IMR-90 (cell line): Measurements from ENCODE around the gene SLC25A33. TPM values are rescaled to one million over a fixed set of nuclear protein-coding genes. Genes with fewer than 3 reads are reported as not detected.
"Not testable (repeated sequence)": the region's sequence is repeated elsewhere in the genome, so short reads cannot be mapped to it uniquely, and the experiment has no call there.

Experiments used
- ATAC-seq: fragments of 200-7000 bp; cut with Tn5 transposase; 2 replicates; pipeline ENCODE4 v1.9.1; 2020; ENCODE audit warnings: low read depth, mild to moderate bottlenecking, moderate library complexity
- BruUV-seq: library from RNA; stranded (reverse); fragments of 400-500 nt; replicated peaks from 2 replicates; lab custom pipeline; 2021; lab: Mats Ljungman, UMichigan
- CTCF ChIA-PET: fragments of 300-600 bp; formaldehyde crosslinking; extraction: SDS; loops from one replicate; lab custom pipeline; 2021; ENCODE audit warnings: antibody characterized with exemption; lab: Yijun Ruan, JAX
- POLR2A ChIA-PET: fragments of 300-600 bp; sonication (Branson Sonifier 250); formaldehyde crosslinking; loops from one replicate; lab custom pipeline; 2022; ENCODE audit warnings: antibody characterized with exemption; ENCODE audit not compliant: unreplicated experiment; lab: Charles Lee
- DNase-seq: peaks from one replicate; pipeline ENCODE4 v3.0.0; 2013
- H2AFZ ChIP-seq: replicated peaks from 2 replicates; pipeline ENCODE3; 2013; ENCODE audit warnings: low read length, mild to moderate bottlenecking; ENCODE audit not compliant: poor library complexity
- H2AK5ac ChIP-seq: 2 replicates; pipeline ENCODE4 v1.6.1; 2013; ENCODE audit warnings: low read depth, low read length, inconsistent platforms
- H2AK9ac ChIP-seq: replicated peaks from 2 replicates; pipeline ENCODE3; 2013; ENCODE audit warnings: mild to moderate bottlenecking, low read depth, low read length, moderate library complexity; ENCODE audit not compliant: poor library complexity
- H2BK120ac ChIP-seq: 2 replicates; pipeline ENCODE4 v1.6.1; 2013; ENCODE audit warnings: low read depth, low read length, inconsistent platforms
- H2BK15ac ChIP-seq: 3 replicates; pipeline ENCODE4 v1.6.1; 2013; ENCODE audit warnings: low read depth, low read length, inconsistent platforms
- H2BK20ac ChIP-seq: 2 replicates; pipeline ENCODE4 v1.6.1; 2013; ENCODE audit warnings: low read depth, mild to moderate bottlenecking, inconsistent platforms, low read length, moderate library complexity
- H2BK5ac ChIP-seq: 2 replicates; pipeline ENCODE4 v1.6.1; 2013; ENCODE audit warnings: mild to moderate bottlenecking, low read depth, low read length, inconsistent platforms; ENCODE audit not compliant: poor library complexity, severe bottlenecking
- H3K14ac ChIP-seq: replicated peaks from 2 replicates; pipeline ENCODE4 v1.6.1; 2013; ENCODE audit warnings: low read depth, low read length, inconsistent platforms
- H3K18ac ChIP-seq: 2 replicates; pipeline ENCODE4 v1.6.1; 2013; ENCODE audit warnings: low read depth, low read length, control low read depth
- H3K23ac ChIP-seq: 2 replicates; pipeline ENCODE4 v1.6.1; 2013; ENCODE audit warnings: low read depth, low read length, inconsistent platforms
- H3K27ac ChIP-seq: 2 replicates; pipeline ENCODE4 v1.5.1; 2013; ENCODE audit warnings: mild to moderate bottlenecking, control low read depth, low read length; ENCODE audit not compliant: insufficient read depth
- H3K27me3 ChIP-seq: 2 replicates; pipeline ENCODE4 v1.6.1; 2013; ENCODE audit warnings: low read length; ENCODE audit not compliant: control insufficient read depth, insufficient read depth
- H3K36me3 ChIP-seq: 2 replicates; pipeline ENCODE4 v1.6.1; 2013; ENCODE audit warnings: low read length, mixed read lengths; ENCODE audit not compliant: control insufficient read depth, insufficient read depth
- H3K4ac ChIP-seq: 2 replicates; pipeline ENCODE4 v1.6.1; 2013; ENCODE audit warnings: low read depth, low read length, inconsistent platforms
- H3K4me1 ChIP-seq: 2 replicates; pipeline ENCODE4 v1.6.1; 2013; ENCODE audit warnings: low read length, mixed read lengths; ENCODE audit not compliant: control insufficient read depth, insufficient read depth
- H3K4me2 ChIP-seq: 2 replicates; pipeline ENCODE4 v1.6.1; 2013; ENCODE audit warnings: low read depth, mild to moderate bottlenecking, control low read depth, low read length, moderate library complexity
- H3K4me3 ChIP-seq: 2 replicates; pipeline ENCODE4 v1.5.1; 2013; ENCODE audit warnings: low read depth, mild to moderate bottlenecking, control low read depth, low read length, moderate library complexity; ENCODE audit not compliant: insufficient read depth
- H3K56ac ChIP-seq: 2 replicates; pipeline ENCODE4 v1.6.1; 2013; ENCODE audit warnings: low read length, inconsistent platforms; ENCODE audit not compliant: insufficient read depth; ENCODE audit errors: extremely low read depth
- H3K79me1 ChIP-seq, 2 experiments: 2 replicates each; pipeline ENCODE4 v1.6.1; 2013; ENCODE audit warnings: low read length in 2 of 2, inconsistent platforms in 1 of 2, low read depth in 1 of 2
- H3K9ac ChIP-seq: 2 replicates; pipeline ENCODE4 v1.6.1; 2013; ENCODE audit warnings: low read depth, low read length, control low read depth
- H3K9me1 ChIP-seq: 2 replicates; pipeline ENCODE4 v1.6.1; 2013; ENCODE audit warnings: low read length, inconsistent platforms; ENCODE audit not compliant: insufficient read depth
- H3K9me3 ChIP-seq: 2 replicates; pipeline ENCODE4 v1.6.1; 2013; ENCODE audit warnings: low read length; ENCODE audit not compliant: control insufficient read depth, insufficient read depth
- H4K20me1 ChIP-seq: 2 replicates; pipeline ENCODE4 v1.6.1; 2013; ENCODE audit warnings: low read length, inconsistent platforms; ENCODE audit not compliant: insufficient read depth
- H4K5ac ChIP-seq: 2 replicates; pipeline ENCODE4 v1.6.1; 2013; ENCODE audit warnings: mild to moderate bottlenecking, low read depth, low read length, control low read depth
- H4K8ac ChIP-seq, 2 experiments: 2 replicates each; pipeline ENCODE4 v1.6.1; 2013; ENCODE audit warnings: low read depth in 2 of 2, low read length in 2 of 2, control low read depth in 1 of 2, inconsistent platforms in 1 of 2
- H4K91ac ChIP-seq: 2 replicates; pipeline ENCODE4 v1.6.1; 2013; ENCODE audit warnings: low read depth, low read length, inconsistent platforms; ENCODE audit not compliant: insufficient read depth
- whole genome bisulfite sequencing, 2 experiments: methylation state at CpG; one replicate each; pipeline versions ENCODE4 v1.1.5 to v1.1.7; 2013; ENCODE audit warnings: missing lambda C conversion rate in 2 of 2; ENCODE audit not compliant: insufficient read length in 1 of 2; ENCODE audit errors: extremely low coverage in 2 of 2; 5-methylcytosine and 5-hydroxymethylcytosine counted together
- dilution Hi-C: fragments of 300-500 bp; cut with HindIII; formaldehyde crosslinking; loops from one replicate; pipeline ENCODE4 v1.14.3; 2018; ENCODE audit warnings: low sequenced_read_pairs; ENCODE audit not compliant: unreplicated experiment
- in situ Hi-C: fragments of 300-500 bp; cut with MboI; formaldehyde crosslinking; loops from 3 replicates; pipeline ENCODE4 v1.14.3; 2019; ENCODE audit warnings: low sequenced_read_pairs, inconsistent platforms, mixed read lengths
- intact Hi-C: fragments of 100-400 bp; cut with micrococcal nuclease; formaldehyde crosslinking; loops from 2 replicates; pipeline ENCODE4 v1.10.0; 2022
- polyA plus RNA-seq, 3 experiments: library from polyadenylated mRNA; depleted of rRNA; stranded (reverse); fragments of >200 nt; gene quantifications; 2 replicates each; pipeline ENCODE4 v1.2.3, GENCODE V29; 2012; ENCODE audit warnings: low replicate concordance in 1 of 3
- total RNA-seq: library from RNA; depleted of rRNA; stranded (reverse); fragments of >200 nt; gene quantifications from 2 replicates; pipeline ENCODE4 v1.2.3, GENCODE V29; 2012

The SLC25A33 gene
- total and polyA plus RNA-seq, 2 of the 4 experiments (the other 2 are of a cell fraction): 2.5 to 3.0 TPM

GRCh38 chr1:9515550-9515949 is 23.7 kb upstream of the SLC25A33 start:
- H4K20me1 ChIP-seq, H3K4me3 ChIP-seq, H3K79me1 ChIP-seq, in situ Hi-C loops, BruUV-seq, H3K23ac ChIP-seq, H2AFZ ChIP-seq, H2BK20ac ChIP-seq, H4K8ac ChIP-seq, ATAC-seq, H2BK120ac ChIP-seq, H3K56ac ChIP-seq, H2AK9ac ChIP-seq, H2AK5ac ChIP-seq, H3K4me1 ChIP-seq, H3K36me3 ChIP-seq, H2BK15ac ChIP-seq, H4K5ac ChIP-seq, H3K4me2 ChIP-seq, DNase-seq, H2BK5ac ChIP-seq, H3K27ac ChIP-seq, H3K18ac ChIP-seq, H4K91ac ChIP-seq, intact Hi-C loops, H3K9me1 ChIP-seq, CTCF ChIA-PET, H3K9me3 ChIP-seq, H3K14ac ChIP-seq, H3K9ac ChIP-seq, H3K4ac ChIP-seq, dilution Hi-C loops, POLR2A ChIA-PET: not testable (repeated sequence)
- peaks cover 16% of the 10 kb centered on the region for H3K27me3 ChIP-seq
- WGBS, 2 experiments: no CpG with 5 or more reads among the region's 9 CpGs
